C4-2B (cell line): ENCODE results near the gene NCBP2.

Experiments used
- H3K27ac ChIP-seq: fragments of 450-650 bp; 2 replicates; pipeline ENCODE4 v1.5.1; 2017
- ZFX ChIP-seq: fragments of 450-650 bp; IDR thresholded peaks from 2 replicates; pipeline ENCODE4 v1.6.1; 2017
- TF ChIP-seq, protein P1 (sequence below): fragments of 450-650 bp; conservative IDR thresholded peaks from 2 replicates; pipeline ENCODE4 v1.5.1; 2017; ENCODE audit warnings: mild to moderate bottlenecking

NCBP2 gene

DNA sequence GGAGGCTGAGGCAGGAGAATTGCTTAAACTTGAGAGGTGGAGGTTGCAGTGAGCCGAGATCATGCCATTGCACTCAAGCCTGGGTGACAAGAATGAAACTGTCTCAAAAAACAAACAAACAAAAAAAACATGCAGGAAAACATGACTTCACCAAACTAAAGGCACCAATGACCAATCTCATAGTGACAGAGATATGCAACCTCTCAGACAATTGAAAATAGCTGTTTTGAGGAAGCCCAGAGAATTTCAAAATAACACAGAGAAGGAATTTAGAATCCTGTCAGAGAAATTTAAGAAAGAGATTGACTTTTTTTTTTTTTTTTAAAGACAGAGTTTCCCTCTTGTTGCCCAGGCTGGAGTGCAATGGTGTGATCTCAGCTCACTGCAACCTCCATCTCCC is 26.1 kb downstream of the NCBP2 start:
- H3K27ac ChIP-seq, result no peak overlapping the region
- TF ChIP-seq ZFX, result no peak
- TF ChIP-seq, protein P1, sequence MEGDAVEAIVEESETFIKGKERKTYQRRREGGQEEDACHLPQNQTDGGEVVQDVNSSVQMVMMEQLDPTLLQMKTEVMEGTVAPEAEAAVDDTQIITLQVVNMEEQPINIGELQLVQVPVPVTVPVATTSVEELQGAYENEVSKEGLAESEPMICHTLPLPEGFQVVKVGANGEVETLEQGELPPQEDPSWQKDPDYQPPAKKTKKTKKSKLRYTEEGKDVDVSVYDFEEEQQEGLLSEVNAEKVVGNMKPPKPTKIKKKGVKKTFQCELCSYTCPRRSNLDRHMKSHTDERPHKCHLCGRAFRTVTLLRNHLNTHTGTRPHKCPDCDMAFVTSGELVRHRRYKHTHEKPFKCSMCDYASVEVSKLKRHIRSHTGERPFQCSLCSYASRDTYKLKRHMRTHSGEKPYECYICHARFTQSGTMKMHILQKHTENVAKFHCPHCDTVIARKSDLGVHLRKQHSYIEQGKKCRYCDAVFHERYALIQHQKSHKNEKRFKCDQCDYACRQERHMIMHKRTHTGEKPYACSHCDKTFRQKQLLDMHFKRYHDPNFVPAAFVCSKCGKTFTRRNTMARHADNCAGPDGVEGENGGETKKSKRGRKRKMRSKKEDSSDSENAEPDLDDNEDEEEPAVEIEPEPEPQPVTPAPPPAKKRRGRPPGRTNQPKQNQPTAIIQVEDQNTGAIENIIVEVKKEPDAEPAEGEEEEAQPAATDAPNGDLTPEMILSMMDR, result no peak

- H3K27ac ChIP-seq, result no peak overlapping the region
- TF ChIP-seq ZFX, result no peak
- TF ChIP-seq, protein P1, result no peak
These were observed 27.0 kb downstream of the NCBP2 start for GRCh38 chr3:196915375-196915774.

DNA sequence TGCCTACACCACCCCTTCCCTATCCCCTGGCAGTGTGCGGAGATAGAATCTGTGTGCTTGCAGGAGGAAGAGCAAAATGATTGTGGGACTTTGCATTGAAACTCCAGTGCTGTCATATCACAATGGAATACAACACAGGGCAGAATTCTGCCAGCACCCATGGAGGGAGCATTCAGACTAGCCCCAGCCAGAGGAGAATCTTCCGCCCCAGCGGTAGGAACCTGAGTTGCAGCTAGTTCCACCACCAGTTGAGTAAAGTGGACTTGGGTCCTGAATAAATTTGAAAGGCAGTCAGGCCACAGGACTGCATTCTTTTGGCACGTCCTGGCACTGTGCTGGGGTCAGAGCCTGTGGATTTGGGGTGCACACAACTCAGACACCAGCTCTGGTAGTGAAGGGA is 27.5 kb downstream of the NCBP2 start:
- TF ChIP-seq, protein P1, result no peak
- no peak for TF ChIP-seq ZFX
- H3K27ac ChIP-seq, result no peak overlapping the region

DNA sequence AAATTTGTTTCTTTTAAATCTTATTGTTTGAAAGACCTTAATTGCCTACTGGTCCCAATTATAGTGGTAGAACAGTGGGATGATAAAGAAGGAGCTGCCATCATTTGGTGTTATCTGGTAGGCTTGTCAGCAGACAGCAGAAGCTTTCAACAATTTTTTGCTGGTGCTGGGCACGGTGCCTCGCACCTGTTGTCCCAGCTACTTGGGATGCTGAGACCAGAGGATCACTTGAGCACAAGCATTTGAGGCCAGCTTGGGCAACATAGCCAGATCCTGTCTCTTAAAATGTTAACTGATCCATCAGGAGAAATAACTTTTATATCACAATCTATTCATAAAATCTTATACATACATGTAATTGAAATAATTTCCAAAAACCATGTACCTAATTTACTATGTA is 38.6 kb downstream of the NCBP2 start:
- TF ChIP-seq, protein P1, result no peak
- TF ChIP-seq ZFX, result no peak
- H3K27ac ChIP-seq, result no peak overlapping the region

- no peak for TF ChIP-seq ZFX
- TF ChIP-seq, protein P1, result no peak
- no peak overlapping the region for H3K27ac ChIP-seq
These were observed 40.0 kb downstream of the NCBP2 start for GRCh38 chr3:196902296-196902695.

DNA sequence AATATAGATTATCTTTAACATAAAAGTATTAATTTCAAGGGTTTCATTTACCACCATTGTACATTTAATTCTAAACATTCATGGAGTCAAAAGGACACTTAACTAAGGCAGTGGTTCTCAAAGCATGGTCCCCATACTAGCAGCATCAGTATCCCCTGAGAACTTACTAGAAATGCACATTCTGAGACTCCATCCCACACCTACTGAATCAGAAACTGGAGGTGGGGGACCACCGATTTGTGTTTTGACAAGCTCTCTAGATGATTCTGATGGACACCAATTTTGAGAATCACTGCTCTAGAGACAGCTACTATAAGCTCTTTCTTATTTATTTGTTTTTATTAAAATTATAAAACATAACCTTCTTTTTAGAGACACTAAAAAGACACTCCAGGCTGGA is 40.6 kb downstream of the NCBP2 start:
- TF ChIP-seq ZFX, result no peak
- TF ChIP-seq, protein P1, result no peak
- H3K27ac ChIP-seq, result no peak overlapping the region

- H3K27ac ChIP-seq, result no peak overlapping the region
These were observed 46.1 kb downstream of the NCBP2 start for GRCh38 chr3:196896229-196896628.

More at GRCh38 chr3:196896229-196896628, 46.1 kb downstream of the NCBP2 start:
- TF ChIP-seq ZFX, result no peak
- TF ChIP-seq, protein P1, result no peak
